GM12878 (cell line): ENCODE results near the gene DCBLD1.

Source experiments
- CREB1 ChIP-seq: IDR thresholded peaks from 2 replicates; pipeline ENCODE4 v1.6.1; 2012; ENCODE audit warnings: low read depth, mild to moderate bottlenecking, inconsistent platforms
- SIN3A ChIP-seq: IDR thresholded peaks from 2 replicates; pipeline ENCODE4 v1.6.1; 2012; ENCODE audit warnings: low read depth, low read length, improper control_type of control experiment
- SMC3 ChIP-seq: IDR thresholded peaks from 2 replicates; pipeline ENCODE4 v1.6.1; 2011; ENCODE audit warnings: low read length, improper control_type of control experiment, borderline replicate concordance
- TF ChIP-seq, protein P1 (sequence below), 3 experiments: IDR thresholded peaks in 2 of 3; conservative IDR thresholded peaks in 1 of 3; 2 replicates each; pipeline ENCODE4 v1.5.1; 2011; ENCODE audit warnings: low read depth in 3 of 3, low read length in 3 of 3, mild to moderate bottlenecking in 3 of 3, control low read depth in 2 of 3, moderate library complexity in 2 of 3, inconsistent platforms in 1 of 3, mixed read lengths in 1 of 3; ENCODE audit not compliant: control insufficient read depth in 2 of 3, insufficient read depth in 1 of 3; ENCODE audit errors: extremely low read depth in 1 of 3
- TF ChIP-seq, protein P2 (sequence below): IDR thresholded peaks from 2 replicates; pipeline ENCODE4 v1.6.1; 2012; ENCODE audit warnings: low read depth, low read length, improper control_type of control experiment

DNA sequence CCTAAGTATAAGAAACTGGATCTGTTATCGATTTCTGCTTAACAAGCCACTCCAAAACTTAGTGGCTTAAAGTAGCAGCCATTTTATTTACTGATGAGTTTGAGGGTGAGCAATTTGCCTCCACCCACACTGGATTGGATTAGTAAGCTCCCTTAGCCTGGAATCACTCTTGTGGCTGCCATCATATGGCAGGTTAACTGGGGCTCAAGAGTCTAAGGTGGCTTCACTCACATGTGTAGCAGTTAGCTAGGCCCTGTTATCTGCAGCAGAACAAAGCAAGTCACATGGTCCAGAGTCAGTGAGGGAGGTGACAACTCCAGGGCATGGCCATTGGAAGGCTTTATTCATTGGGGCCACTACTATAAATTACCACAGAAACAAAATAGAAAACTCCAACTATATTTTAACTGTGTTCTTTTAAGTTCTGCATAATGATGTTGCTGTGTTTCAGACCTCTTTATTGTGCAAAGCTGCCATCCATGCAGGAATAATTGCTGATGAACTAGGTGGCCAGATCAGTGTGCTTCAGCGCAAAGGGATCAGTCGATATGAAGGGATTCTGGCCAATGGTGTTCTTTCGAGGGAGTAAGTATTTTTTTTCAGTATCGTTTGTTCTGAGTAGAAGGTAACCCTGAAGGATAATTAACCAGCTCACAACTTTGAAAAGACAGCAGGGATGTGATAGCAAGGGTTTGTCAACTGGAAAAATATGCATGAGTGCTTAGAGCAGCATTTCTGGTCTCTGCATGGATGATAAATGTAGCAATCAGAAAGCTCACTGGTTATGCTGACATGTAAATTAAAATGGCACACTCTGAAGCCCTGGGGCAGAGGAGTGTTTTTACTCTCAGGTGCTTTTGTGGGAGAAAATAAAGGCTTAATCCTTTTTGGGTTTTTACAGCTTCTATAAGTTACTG lies 49.6 kb downstream of the DCBLD1 start:
- TF ChIP-seq, protein P1, sequence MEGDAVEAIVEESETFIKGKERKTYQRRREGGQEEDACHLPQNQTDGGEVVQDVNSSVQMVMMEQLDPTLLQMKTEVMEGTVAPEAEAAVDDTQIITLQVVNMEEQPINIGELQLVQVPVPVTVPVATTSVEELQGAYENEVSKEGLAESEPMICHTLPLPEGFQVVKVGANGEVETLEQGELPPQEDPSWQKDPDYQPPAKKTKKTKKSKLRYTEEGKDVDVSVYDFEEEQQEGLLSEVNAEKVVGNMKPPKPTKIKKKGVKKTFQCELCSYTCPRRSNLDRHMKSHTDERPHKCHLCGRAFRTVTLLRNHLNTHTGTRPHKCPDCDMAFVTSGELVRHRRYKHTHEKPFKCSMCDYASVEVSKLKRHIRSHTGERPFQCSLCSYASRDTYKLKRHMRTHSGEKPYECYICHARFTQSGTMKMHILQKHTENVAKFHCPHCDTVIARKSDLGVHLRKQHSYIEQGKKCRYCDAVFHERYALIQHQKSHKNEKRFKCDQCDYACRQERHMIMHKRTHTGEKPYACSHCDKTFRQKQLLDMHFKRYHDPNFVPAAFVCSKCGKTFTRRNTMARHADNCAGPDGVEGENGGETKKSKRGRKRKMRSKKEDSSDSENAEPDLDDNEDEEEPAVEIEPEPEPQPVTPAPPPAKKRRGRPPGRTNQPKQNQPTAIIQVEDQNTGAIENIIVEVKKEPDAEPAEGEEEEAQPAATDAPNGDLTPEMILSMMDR (IDR thresholded peaks at IDR 0.05 in 2 of 3, conservative IDR thresholded peaks at IDR 0.05 in 1 of 3; ENCODE audit: control insufficient read depth in 2 of 3, extremely low read depth in 1 of 3, insufficient read depth in 1 of 3, low read depth in 3 of 3, low read length in 3 of 3), result no peak
- TF ChIP-seq SMC3, result no peak
- TF ChIP-seq, protein P2, sequence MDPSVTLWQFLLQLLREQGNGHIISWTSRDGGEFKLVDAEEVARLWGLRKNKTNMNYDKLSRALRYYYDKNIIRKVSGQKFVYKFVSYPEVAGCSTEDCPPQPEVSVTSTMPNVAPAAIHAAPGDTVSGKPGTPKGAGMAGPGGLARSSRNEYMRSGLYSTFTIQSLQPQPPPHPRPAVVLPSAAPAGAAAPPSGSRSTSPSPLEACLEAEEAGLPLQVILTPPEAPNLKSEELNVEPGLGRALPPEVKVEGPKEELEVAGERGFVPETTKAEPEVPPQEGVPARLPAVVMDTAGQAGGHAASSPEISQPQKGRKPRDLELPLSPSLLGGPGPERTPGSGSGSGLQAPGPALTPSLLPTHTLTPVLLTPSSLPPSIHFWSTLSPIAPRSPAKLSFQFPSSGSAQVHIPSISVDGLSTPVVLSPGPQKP, result no peak
- no peak for TF ChIP-seq CREB1
- TF ChIP-seq SIN3A, result no peak
